Neural progenitor cell (in vitro differentiated cells): ENCODE results near the gene AKR1C1.
"Not testable (repeated sequence)": the region's sequence is repeated elsewhere in the genome, so short reads cannot be mapped to it uniquely, and the experiment has no call there.

Source experiments
- EZH2 ChIP-seq: fragments of 200-600 bp; sonication (generic); IDR thresholded peaks from 2 replicates; pipeline ENCODE4 v1.6.1; 2017; ENCODE audit warnings: antibody characterized with exemption, mild to moderate bottlenecking, moderate library complexity
- TF ChIP-seq, protein P1 (sequence below): fragments of 200-600 bp; sonication (generic); IDR thresholded peaks from 2 replicates; pipeline ENCODE4 v1.5.1; 2017; ENCODE audit warnings: antibody characterized with exemption, mild to moderate bottlenecking

- not testable (repeated sequence) for TF ChIP-seq EZH2
- TF ChIP-seq, protein P1, sequence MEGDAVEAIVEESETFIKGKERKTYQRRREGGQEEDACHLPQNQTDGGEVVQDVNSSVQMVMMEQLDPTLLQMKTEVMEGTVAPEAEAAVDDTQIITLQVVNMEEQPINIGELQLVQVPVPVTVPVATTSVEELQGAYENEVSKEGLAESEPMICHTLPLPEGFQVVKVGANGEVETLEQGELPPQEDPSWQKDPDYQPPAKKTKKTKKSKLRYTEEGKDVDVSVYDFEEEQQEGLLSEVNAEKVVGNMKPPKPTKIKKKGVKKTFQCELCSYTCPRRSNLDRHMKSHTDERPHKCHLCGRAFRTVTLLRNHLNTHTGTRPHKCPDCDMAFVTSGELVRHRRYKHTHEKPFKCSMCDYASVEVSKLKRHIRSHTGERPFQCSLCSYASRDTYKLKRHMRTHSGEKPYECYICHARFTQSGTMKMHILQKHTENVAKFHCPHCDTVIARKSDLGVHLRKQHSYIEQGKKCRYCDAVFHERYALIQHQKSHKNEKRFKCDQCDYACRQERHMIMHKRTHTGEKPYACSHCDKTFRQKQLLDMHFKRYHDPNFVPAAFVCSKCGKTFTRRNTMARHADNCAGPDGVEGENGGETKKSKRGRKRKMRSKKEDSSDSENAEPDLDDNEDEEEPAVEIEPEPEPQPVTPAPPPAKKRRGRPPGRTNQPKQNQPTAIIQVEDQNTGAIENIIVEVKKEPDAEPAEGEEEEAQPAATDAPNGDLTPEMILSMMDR, result not testable (repeated sequence)
These were observed 907 bp upstream of the AKR1C1 start for GRCh38 chr10:4962308-4962707.
